GM12872 (cell line): ENCODE results near the gene MACO1.

Source experiments
- CTCF ChIP-seq: IDR thresholded peaks from 3 replicates; pipeline ENCODE4 v1.5.1; 2011; ENCODE audit warnings: low read depth, mild to moderate bottlenecking, low read length, moderate library complexity; ENCODE audit not compliant: insufficient read depth

MACO1 gene

GRCh38 chr1:25545767-25546166 lies 115.1 kb downstream of the MACO1 start:
- no peak for TF ChIP-seq CTCF

- no peak for TF ChIP-seq CTCF
These were observed 115.5 kb downstream of the MACO1 start for GRCh38 chr1:25546193-25546592.

GRCh38 chr1:25548601-25549000 lies 117.9 kb downstream of the MACO1 start:
- TF ChIP-seq CTCF, result no peak

GRCh38 chr1:25549273-25550154 lies 118.8 kb downstream of the MACO1 start:
- no peak for TF ChIP-seq CTCF
